Activated CD4-positive, alpha-beta T cell treated with anti-CD3 and anti-CD28 coated beads, Interleukin-2, amount 50 U/mL, for 24 hours (primary cell): Measurements from ENCODE around the gene USH2A.

ENCODE experiments used
- DNase-seq, 2 donors: peaks; one replicate each; pipeline ENCODE4 v3.0.0-alpha.2; 2020; ENCODE audit warnings: low read depth in 1 of 2, low spot score in 1 of 2

Gene USH2A

DNA sequence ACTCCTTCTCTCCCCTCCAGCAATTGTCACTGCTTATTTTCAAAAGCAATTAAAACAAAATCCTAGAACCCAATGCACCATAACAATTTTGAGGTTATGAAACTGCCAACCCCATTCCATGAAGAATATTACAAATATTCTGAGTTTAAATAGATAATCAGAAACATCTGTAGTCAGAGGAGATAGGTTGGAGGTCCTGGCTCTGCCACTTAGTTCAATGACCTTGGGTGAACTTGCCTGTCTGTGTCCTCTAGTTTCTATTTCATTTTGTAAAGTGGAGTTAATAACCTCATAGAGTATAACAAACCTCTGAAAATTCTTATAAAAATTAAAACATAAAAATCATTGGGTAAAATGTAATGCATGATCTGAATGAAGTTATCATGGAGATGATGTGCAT is 691.5 kb downstream of the USH2A start:
- DNase-seq: no peak

- DNase-seq: no peak
Observed at GRCh38 chr1:215730600-215730999, 692.6 kb downstream of the USH2A start.

DNA sequence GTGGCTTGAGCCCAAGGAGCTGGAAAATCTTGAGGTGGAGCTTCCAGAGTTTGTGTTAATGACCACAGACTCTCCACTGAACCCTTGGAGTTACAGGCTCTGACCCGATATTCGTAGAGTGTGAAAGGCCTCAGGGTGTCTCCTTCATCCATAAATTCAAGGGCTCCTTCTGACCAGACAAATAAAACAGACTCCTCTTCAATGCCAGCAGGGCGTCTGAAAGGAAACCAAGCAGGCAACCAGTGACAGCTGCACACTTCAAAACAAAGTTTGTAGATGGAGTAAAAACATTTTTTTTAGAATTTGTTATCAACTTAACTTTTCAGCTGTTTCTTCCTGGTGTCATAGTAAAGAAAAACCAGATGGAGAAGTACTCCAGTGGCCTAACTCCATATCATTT is 695.1 kb downstream of the USH2A start:
- DNase-seq: no peak

GRCh38 chr1:215720126-215720525 is 703.1 kb downstream of the USH2A start:
- DNase-seq: no peak

DNA sequence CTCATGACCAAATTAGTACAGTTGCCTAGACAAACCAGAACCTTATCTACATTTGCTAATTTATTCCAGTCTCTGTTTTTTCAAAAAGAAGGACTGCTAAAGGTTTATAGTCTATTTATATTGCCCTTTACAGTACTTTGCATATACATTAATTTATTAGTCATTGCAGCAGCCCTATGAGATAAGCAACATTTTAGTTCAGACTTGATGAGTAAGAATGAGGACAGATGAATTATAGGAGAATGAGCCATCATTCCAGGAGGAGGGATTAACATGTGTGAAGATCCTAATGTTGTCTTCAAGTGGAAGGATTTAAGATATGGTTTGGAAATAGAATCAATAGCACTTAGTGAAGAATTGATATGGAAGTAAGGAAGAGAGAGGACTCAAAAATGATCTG is 703.7 kb downstream of the USH2A start:
- DNase-seq: no peak

DNA sequence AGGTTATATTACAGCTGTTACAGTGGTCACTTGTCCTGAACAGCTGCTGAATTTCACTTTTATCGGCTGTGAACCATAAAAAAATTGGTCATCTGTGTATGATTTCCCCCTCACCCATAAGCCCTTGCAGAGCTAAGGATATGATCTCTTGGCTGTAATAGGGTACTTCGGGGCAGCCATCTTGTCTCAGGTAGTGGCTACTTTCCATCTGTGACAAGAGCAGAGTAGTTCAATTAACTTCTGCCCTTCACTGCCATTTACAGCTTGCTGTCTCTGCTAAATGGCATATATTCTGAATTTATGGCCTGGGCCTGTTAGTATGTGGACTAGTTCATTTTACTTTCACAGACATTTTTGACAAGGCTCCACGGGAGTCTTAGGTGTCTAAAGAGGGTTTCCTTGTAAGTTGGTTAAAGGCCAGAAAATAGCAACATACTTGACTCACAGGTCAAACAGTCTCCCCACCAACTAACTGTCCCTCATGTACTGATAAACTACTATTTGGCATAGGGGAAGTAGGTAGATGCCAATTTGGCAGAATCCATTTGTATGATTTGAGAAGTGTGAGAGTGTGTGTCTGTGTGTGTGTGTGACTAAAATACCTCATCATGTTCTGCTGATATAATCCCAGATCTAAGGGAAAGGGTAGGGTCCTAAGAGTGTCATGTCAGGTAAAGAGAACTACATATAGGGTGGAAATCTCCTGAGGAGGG is 704.5 kb downstream of the USH2A start:
- no peak for DNase-seq

DNA sequence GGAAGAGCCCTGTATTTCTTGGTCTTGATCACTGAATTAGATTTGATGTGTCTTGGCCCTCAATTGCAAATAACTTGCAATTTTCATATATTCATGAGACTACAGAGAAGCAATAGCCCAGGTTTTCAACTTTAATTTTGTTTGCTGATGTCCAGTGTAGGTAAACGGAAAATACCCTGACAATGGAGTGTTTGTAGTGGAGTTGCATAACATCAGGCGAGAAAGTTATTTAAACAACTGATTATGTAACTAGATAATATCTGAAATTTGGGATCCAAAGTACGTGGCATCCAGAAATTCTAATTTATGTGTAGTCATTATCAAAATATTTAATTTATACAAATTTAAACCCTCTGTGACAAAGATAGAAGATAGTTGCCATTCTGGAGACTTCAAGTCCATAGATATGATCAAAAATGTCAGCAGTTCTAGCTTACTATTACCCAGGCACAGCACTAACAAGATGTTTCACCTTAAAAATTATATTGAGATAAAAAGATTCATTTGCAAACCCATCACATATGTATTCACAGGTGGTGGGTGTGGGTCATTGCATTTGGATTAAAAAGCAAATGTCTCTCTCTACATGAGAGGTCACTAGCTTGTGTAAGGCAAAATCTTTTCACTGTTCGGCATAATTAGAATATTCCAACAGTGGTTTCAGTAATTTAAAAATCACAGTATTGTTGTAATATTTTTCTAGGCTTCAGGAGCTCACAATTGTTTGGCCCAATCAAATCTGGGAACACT is 705.4 kb downstream of the USH2A start:
- DNase-seq: no peak

DNA sequence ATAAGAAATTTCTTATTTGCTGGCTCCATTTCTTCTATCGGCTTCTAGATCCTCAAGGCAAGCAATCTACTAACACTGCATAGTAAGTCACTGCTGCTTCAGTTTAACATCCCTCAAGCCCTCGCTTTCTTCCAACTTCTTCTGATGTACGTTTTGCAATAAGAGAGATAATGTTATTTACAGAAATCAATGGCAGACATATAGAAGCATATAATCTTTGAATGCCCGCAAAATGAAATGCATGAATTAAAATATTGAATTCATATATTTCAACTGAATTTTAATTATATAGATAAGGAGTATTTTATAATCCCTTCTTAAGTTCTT is 712.4 kb downstream of the USH2A start:
- no peak for DNase-seq

DNA sequence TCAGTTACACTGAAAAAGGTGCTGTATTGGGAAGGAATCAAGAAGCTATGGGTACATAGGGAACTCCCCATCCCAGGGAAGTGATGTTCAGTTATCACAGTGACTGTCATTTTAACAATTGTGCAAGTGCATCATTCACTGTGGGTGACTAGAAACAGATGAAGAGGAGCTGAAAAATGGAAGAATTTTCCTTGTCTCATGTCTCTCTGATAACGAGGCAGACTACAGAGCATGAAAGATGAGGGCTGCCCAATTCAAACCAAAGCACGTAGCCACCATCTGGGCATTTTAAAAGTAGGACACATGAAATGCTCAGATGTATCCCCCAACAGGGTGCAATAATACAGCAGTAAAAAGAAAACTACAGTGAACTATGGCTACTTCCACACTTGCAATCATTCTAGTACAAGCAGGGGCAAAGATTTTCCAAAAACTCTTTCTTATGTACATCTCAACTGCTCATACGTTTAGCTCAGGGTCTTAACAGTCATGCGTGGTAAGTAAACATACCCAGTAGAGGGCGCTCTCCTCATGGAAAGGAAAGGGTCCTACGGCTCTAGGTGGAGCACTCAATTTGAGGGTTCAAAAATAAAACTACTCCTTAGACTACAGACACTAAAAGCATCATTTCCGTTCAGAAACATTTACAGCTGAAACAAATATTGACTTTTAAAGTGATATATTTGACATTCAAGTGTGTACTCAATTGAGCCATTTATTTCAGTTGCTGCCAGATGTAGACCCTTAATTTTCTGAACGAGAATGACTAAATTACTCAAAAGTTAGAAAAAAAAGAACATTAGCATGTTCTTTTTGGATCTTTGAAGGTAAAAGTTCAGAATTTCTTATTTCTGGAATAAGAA is 713.0 kb downstream of the USH2A start:
- DNase-seq: no peak

GRCh38 chr1:215704089-215704860 is 719.0 kb downstream of the USH2A start:
- no peak for DNase-seq

GRCh38 chr1:215682232-215682631 is 741.0 kb downstream of the USH2A start:
- DNase-seq: no peak

GRCh38 chr1:215681041-215681440 is 742.2 kb downstream of the USH2A start:
- DNase-seq: no peak

- no peak for DNase-seq
Observed at GRCh38 chr1:215679231-215679630, 744.0 kb downstream of the USH2A start.

GRCh38 chr1:215677112-215677511 is 746.1 kb downstream of the USH2A start:
- no peak for DNase-seq

- DNase-seq: no peak
Observed at GRCh38 chr1:215673943-215674342, 749.3 kb downstream of the USH2A start.

- no peak for DNase-seq
Observed at GRCh38 chr1:215672482-215672881, 750.8 kb downstream of the USH2A start.

DNA sequence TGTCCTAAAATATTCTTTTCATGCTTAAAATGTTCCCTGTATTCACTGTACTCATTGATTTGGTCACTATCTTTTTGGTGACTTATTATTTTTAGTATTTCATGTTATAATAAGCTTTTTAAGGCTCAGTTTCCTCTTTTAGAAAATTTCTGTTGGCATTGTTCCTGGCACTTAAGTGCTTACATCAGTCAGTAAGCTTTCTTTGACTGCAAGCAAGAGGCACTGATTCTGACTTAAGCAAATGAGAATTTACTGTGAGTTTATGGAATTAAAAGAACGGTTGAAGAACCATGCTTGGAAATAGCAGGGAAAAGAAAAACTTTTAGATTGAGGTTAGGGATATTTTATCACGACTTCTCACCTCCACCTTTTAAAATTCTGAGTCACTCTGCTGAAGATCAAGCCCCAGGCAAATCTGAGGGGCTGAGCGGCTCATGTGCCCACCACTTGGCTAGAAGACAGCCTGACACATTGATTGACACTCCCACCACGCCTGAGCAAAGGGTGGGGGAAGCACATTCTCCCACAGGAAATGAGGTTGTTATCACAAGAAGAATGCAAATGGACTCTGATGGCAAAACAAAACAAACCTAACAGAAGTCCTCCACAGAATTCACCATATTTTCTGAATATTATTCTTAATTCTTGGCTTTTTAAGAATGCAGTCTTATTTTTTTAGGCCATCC is 753.3 kb downstream of the USH2A start:
- no peak for DNase-seq

DNA sequence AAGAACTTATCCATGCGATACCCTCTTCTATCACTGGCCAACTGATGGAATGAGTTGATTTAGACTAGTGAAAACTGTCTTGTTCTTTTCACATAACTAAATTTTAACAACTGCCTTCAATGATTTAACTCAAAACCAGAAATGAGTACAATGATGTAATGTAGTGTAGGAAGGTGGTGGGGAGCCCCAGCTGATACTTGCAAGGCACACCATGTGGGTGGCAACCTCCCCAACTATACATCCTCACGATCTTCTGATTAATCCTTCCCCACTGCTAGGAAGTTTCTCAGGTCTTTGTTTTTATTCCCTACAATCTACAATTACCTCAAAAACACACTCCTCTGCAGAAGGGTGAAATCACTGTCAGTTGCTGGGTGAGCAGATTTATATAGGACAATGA is 755.5 kb downstream of the USH2A start:
- DNase-seq: no peak

- DNase-seq: no peak
Observed at GRCh38 chr1:215665215-215665614, 758.0 kb downstream of the USH2A start.

DNA sequence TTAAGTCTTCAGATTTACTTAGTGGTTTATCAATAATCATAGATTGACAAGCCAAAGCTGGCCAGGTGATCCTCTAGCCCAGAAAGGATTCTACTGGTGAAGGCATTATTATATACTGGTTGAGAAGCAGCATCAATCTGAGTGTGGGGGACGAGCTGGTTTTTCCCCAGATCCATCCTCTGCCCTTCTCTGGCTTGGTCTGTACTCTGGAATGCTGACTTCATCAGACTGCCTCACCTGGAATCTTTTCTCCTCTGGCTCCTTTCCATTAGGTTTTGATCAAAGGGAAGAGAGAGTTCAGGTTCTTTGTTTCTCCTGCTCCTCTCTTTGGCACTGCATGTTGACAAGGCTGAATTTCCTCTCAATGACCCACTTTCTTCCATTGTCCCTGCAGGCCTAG is 762.2 kb downstream of the USH2A start:
- DNase-seq: no peak

DNA sequence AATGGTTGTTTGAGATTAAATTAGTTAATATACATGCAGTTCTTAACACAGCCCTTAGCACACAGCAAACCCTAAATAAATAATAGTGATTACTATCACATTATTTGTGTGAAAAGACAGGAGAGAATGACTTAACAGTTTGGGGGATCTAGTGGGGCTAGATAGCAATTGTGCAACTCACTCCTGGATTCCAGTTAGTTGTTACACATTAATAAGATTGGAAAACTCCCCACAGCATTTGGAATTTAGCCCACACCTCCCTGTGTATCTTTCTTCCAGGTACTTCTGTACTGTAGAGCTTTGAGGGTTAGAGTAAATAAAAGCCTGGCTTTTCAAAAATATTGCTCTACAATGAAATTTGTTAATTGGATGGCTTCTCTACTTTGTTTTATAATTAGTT is 763.0 kb downstream of the USH2A start:
- DNase-seq: no peak
